HepG2 (cell line): ENCODE measurements around the gene IQCE. TPM values are rescaled to one million over a fixed set of nuclear protein-coding genes. Genes with fewer than 3 reads are reported as not detected.

Experiments used
- KDM5B ChIP-seq: sonication (generic); formaldehyde crosslinking; IDR thresholded peaks from 2 replicates; pipeline ENCODE4 v1.4.0; 2020; ENCODE audit warnings: missing genetic modification reagents, mild to moderate bottlenecking, borderline replicate concordance
- SIN3B ChIP-seq: fragments of 150-350 bp; IDR thresholded peaks from 2 replicates; pipeline ENCODE4 v1.6.1; 2014; ENCODE audit warnings: low read length
- TRIM24 ChIP-seq: sonication (generic); formaldehyde crosslinking; IDR thresholded peaks from 2 replicates; pipeline ENCODE4 v1.8.0; 2022; ENCODE audit warnings: mild to moderate bottlenecking, missing genetic modification reagents
- ZNF180 ChIP-seq: sonication (generic); formaldehyde crosslinking; IDR thresholded peaks from 2 replicates; pipeline ENCODE4 v1.4.0; 2020; ENCODE audit warnings: low read depth, missing genetic modification reagents, borderline replicate concordance
- ZNF552 ChIP-seq: sonication (generic); formaldehyde crosslinking; IDR thresholded peaks from 2 replicates; pipeline ENCODE4 v1.9.0; 2022; ENCODE audit warnings: missing genetic modification reagents, mild to moderate bottlenecking, borderline replicate concordance
- ZNF703 ChIP-seq: sonication (generic); formaldehyde crosslinking; IDR thresholded peaks from 2 replicates; pipeline ENCODE4 v1.5.1; 2020; ENCODE audit warnings: missing genetic modification reagents, mild to moderate bottlenecking, moderate library complexity, borderline replicate concordance
- polyA plus RNA-seq, 8 experiments: library from polyadenylated mRNA; depleted of rRNA in 3 of 8; stranded (reverse) in 7 of 8; unstranded in 1 of 8; fragments of >200 nt; fragmentation: Illumina TruSeq in 4 of 8; extraction: Trizol in 4 of 8; gene quantifications; 2 replicates each; pipeline versions ENCODE4 v1.2.1 to v1.2.3, GENCODE V29; 2011 to 2016; ENCODE audit warnings: low read depth in 4 of 8, missing spikeins in 1 of 8, mixed read lengths in 1 of 8; ENCODE audit not compliant: insufficient read depth in 1 of 8
- total RNA-seq, 5 experiments: library from RNA; depleted of rRNA; stranded (reverse); fragments of >200 nt; fragmentation: Illumina TruSeq; extraction: Trizol; gene quantifications; 2 replicates each; pipeline ENCODE4 v1.2.3, GENCODE V29; 2016; ENCODE audit warnings: low read depth in 1 of 5
- TF ChIP-seq, protein P1 (sequence below): sonication (generic); formaldehyde crosslinking; IDR thresholded peaks from 2 replicates; pipeline ENCODE4 v1.4.0; 2020; ENCODE audit warnings: mild to moderate bottlenecking, missing genetic modification reagents
- TF ChIP-seq, protein P2 (sequence below): sonication (generic); formaldehyde crosslinking; IDR thresholded peaks from 2 replicates; pipeline ENCODE4 v1.4.0; 2020; ENCODE audit warnings: missing genetic modification reagents
- TF ChIP-seq, protein P3 (sequence below): sonication (generic); formaldehyde crosslinking; IDR thresholded peaks from 2 replicates; pipeline ENCODE4 v1.4.0; 2020; ENCODE audit warnings: mild to moderate bottlenecking, missing genetic modification reagents
- TF ChIP-seq, protein P4 (sequence below): sonication (generic); formaldehyde crosslinking; IDR thresholded peaks from 2 replicates; pipeline ENCODE4 v1.4.0; 2020; ENCODE audit warnings: mild to moderate bottlenecking, missing genetic modification reagents

Gene IQCE
- total and polyA plus RNA-seq, 2 of the 13 experiments (the other 11 are each of a cell fraction or from before 2014, with no cell fraction given) = 1.5 to 2.5 TPM

DNA sequence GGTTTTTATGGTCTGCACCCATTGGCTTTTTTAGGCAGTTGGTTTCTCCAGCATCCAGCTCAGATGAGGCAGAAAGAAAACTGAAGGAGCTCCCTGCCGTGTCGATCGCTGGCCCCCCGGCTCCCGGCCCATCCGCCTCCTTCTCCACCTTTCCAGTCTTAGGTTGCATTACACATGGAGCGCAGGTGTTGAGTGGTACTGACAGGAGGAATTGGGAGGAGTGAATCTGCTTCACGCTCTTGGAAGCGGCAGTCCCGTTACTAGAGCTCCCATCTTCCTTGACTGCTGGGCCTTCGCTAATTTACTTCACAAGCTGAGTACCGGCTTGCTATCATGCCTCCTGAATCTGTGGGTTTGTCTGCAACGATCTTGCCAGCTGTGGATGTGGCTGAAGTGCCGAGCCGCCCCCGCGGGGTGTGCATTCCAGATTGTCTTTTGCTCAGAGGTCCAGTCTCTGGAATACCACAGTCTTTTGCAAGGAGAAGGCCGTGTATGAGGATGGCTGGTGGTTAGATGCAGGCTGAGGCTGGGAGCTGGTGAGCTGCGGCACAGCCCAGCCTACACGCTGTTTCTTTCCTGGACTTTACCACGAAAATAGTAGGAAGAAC lies 17.1 kb downstream of the IQCE start (continued):
- TF ChIP-seq, protein P1, sequence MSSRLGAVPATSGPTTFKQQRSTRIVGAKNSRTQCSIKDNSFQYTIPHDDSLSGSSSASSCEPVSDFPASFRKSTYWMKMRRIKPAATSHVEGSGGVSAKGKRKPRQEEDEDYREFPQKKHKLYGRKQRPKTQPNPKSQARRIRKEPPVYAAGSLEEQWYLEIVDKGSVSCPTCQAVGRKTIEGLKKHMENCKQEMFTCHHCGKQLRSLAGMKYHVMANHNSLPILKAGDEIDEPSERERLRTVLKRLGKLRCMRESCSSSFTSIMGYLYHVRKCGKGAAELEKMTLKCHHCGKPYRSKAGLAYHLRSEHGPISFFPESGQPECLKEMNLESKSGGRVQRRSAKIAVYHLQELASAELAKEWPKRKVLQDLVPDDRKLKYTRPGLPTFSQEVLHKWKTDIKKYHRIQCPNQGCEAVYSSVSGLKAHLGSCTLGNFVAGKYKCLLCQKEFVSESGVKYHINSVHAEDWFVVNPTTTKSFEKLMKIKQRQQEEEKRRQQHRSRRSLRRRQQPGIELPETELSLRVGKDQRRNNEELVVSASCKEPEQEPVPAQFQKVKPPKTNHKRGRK (CRISPR knock-in tag) = no peak
- TF ChIP-seq SIN3B (no peak), KDM5B (no peak), ZNF703 (no peak), TRIM24 (CRISPR knock-in tag) (no peak), ZNF552 (CRISPR knock-in tag) (no peak), ZNF180 (no peak)
- TF ChIP-seq, protein P2, sequence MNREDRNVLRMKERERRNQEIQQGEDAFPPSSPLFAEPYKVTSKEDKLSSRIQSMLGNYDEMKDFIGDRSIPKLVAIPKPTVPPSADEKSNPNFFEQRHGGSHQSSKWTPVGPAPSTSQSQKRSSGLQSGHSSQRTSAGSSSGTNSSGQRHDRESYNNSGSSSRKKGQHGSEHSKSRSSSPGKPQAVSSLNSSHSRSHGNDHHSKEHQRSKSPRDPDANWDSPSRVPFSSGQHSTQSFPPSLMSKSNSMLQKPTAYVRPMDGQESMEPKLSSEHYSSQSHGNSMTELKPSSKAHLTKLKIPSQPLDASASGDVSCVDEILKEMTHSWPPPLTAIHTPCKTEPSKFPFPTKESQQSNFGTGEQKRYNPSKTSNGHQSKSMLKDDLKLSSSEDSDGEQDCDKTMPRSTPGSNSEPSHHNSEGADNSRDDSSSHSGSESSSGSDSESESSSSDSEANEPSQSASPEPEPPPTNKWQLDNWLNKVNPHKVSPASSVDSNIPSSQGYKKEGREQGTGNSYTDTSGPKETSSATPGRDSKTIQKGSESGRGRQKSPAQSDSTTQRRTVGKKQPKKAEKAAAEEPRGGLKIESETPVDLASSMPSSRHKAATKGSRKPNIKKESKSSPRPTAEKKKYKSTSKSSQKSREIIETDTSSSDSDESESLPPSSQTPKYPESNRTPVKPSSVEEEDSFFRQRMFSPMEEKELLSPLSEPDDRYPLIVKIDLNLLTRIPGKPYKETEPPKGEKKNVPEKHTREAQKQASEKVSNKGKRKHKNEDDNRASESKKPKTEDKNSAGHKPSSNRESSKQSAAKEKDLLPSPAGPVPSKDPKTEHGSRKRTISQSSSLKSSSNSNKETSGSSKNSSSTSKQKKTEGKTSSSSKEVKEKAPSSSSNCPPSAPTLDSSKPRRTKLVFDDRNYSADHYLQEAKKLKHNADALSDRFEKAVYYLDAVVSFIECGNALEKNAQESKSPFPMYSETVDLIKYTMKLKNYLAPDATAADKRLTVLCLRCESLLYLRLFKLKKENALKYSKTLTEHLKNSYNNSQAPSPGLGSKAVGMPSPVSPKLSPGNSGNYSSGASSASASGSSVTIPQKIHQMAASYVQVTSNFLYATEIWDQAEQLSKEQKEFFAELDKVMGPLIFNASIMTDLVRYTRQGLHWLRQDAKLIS (CRISPR knock-in tag) = no peak
- TF ChIP-seq, protein P3, sequence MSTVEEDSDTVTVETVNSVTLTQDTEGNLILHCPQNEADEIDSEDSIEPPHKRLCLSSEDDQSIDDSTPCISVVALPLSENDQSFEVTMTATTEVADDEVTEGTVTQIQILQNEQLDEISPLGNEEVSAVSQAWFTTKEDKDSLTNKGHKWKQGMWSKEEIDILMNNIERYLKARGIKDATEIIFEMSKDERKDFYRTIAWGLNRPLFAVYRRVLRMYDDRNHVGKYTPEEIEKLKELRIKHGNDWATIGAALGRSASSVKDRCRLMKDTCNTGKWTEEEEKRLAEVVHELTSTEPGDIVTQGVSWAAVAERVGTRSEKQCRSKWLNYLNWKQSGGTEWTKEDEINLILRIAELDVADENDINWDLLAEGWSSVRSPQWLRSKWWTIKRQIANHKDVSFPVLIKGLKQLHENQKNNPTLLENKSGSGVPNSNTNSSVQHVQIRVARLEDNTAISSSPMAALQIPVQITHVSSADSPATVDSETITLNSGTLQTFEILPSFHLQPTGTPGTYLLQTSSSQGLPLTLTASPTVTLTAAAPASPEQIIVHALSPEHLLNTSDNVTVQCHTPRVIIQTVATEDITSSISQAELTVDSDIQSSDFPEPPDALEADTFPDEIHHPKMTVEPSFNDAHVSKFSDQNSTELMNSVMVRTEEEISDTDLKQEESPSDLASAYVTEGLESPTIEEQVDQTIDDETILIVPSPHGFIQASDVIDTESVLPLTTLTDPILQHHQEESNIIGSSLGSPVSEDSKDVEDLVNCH (CRISPR knock-in tag) = no peak
- TF ChIP-seq, protein P4, sequence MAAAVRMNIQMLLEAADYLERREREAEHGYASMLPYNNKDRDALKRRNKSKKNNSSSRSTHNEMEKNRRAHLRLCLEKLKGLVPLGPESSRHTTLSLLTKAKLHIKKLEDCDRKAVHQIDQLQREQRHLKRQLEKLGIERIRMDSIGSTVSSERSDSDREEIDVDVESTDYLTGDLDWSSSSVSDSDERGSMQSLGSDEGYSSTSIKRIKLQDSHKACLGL (CRISPR knock-in tag) = no peak
